ENCODE data around the gene ZMYM3.
"Not testable (repeated sequence)": the region's sequence is repeated elsewhere in the genome, so short reads cannot be mapped to it uniquely, and the experiment has no call there.

The ZMYM3 gene

GRCh38 chrX:71254092-71254963 is at the start of gene ZMYM3:
Gene ZMYM3, minus strand, starts transcription at chrX:71254140. Its CDS starts 885 bp downstream, at chrX:71253255.
- DNase-seq (ENCODE audit: low spot score) = peak; percentile 83

DNA sequence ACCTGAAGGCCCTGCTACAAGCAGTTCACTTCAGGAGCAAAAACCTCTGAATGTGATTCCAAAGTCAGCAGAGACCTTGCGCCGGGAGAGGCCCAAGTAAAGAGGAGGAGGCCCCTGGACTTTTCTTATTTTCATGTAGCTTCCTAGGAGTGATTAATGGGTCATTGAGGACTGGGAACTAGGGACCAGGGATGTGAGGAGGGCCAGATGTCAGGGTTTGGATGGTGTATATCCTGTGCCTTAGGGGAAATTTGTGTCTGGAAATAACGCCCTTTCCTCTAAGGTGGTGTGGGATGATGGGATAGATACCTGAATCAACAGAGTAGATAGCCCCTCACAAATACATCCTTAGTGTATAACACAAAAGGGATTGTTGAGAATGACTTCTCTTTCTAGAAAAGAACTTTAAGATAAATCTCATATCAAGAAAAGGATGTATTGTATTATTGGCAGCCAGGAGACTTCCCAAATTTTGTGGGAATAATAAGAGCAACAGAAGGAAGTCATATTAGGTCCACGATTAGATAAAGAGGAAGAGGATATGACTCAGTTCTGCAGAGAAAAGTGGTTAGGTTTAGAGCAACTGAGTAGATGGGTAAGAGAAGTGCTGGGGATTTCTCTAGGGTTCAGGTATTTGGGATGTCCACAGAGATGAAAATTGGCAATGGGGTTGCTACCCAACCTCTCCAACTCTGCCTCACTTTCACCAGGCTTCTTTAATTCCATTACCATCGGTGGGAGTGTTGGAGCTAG is 48.7 kb upstream of the ZMYM3 start:
- no peak for DNase-seq (ENCODE audit: low spot score)

DNA sequence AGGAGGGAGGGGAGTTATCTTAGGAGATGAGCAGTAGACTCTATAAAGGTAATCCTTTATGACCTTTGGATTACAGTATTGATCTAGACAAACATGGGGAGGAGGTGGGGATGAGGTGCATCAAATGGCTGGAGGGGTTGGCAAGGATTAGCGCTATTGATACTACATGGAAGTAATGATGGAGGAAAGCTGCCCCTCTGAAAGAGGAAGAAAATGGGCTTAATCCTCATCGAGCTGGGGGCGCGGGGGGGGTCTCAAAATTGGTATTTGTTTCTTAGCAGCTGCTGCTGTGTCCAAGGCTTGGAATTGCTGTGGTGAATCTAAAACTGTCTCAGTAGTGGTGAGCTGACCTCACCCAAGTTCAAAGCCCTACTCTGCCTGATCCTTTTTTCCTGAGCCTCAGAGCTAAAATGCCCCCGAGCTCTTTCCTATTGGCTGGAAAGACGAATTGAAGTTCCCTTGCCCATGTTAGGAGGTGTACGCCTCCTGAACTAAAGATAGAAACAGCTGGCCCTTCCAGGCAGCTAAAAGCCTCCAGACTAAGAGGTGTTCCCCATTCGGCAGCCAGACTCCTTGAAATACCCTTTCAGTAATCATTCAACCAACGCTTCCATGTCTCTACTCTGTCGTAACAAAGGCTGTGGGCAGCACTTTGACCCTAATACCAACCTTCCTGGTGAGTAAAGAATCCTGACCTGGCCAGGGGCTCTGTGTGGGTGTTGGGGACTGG is 47.4 kb upstream of the ZMYM3 start, which contains the start of gene ITGB1BP2:
TSS of gene ITGB1BP2 (plus strand) at position 556 of the 730 bp plus-strand sequence. CDS start at position 613, 57 bp downstream.
- no peak for DNase-seq (ENCODE audit: low spot score)

- not testable (repeated sequence) for DNase-seq (ENCODE audit: low spot score)
Observed at GRCh38 chrX:71300495-71300894, 46.6 kb upstream of the ZMYM3 start.

- DNase-seq (ENCODE audit: low spot score) = not testable (repeated sequence)
Observed at GRCh38 chrX:71300064-71300463, 46.1 kb upstream of the ZMYM3 start.

GRCh38 chrX:71298119-71298518 is 44.2 kb upstream of the ZMYM3 start:
- DNase-seq (ENCODE audit: low spot score) = no peak

GRCh38 chrX:71296806-71297205 is 42.9 kb upstream of the ZMYM3 start:
- no peak for DNase-seq (ENCODE audit: low spot score)

DNA sequence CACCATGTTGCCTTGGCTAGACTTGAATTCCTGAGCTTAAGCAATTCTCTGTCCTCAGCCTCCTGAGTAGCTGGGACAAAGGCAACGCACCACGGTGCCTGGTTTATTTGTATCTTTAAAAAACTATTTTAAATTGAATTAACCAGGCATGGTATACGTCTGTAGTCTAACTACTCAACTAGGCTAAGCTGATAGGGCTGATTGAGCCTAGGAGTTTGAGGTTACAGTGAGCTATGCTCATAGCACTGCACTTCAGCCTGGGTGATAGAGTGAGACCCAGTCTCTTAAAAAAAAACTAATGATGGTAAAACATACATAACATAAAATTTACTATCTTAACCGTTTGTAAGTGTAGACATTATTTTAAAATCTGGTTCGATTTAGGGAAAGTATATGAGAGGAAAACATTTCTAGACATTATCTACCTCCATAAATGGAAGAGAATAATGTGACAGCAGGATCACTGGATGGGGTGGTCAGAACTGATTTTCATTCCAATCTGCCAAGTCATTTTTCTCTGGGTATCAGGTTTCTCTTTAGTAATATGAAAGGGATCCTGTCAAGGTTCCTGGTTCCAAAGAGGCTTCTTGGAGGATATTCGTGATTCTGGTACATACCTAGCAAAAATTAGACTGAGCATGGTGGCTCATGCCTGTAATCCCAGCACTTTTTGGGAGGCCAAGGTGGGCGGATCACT is 38.9 kb upstream of the ZMYM3 start:
- DNase-seq (ENCODE audit: low spot score) = no peak

- no peak for DNase-seq (ENCODE audit: low spot score)
Observed at GRCh38 chrX:71291381-71291780, 37.4 kb upstream of the ZMYM3 start.

DNA sequence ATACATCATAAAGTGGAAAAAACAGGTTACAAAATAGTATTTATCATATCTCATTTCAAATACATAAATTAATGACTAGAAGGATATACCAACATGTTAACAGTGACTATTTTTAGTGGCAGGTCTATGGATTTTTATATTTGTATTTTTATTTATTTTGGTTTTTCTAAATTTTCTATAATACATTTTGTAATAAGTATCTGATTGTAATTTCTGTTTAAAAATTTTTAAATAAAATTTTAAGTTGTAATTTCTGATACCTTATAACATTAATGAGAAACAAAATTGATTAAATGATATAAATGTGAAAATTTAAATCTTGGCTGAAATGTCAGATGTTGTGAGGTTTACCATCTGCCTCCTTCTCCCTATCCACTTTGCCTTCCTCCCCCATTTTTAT is 32.0 kb upstream of the ZMYM3 start:
- no peak for DNase-seq (ENCODE audit: low spot score)

GRCh38 chrX:71283403-71284143 is 29.6 kb upstream of the ZMYM3 start, which contains the start of gene NONO:
Gene NONO, plus strand, starts transcription at chrX:71283635. Its CDS starts 7,003 bp downstream, at chrX:71290638.
- DNase-seq (ENCODE audit: low spot score) = peak; percentile 96

DNA sequence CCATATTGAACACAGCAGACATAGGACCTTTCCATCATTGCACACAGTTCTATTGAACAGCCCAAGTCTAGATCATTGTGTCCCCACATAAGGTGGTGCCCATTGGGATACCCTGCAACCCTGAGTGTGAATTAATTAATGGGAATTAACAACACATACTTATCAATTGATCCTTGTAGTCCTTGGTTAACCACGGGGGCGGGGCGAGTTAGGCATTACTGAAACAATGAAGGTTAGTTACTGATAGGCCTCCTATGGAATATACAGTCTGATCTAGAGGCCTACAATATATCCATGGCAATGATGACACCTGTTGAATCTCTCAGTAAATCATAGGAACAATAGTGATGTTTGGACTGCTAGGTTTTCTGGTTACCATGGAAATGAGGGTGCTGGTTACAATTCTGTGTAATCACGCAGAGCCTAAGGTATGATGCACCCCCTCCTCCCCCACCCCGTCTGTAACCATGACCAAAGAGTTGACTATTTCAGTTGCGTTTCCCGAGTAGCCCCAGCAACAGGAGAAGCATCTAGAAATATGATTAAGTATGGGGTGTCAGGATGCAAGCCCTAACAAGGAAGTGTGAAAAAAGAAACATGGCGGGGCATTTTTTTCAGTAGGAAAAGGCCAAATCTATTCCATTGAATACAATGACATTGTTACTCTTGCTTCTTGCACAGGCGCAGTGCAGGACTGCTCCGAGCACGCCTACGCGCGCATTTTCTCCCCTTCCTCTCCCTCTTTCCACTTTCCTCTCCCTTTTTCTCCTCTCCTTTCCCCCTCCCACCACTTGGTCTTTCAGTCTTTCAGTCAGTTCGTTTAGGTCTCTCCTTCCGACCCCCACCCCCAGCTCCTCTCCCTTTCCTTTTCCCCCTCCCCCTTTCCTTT is 28.8 kb upstream of the ZMYM3 start:
- DNase-seq (ENCODE audit: low spot score) = no peak

DNA sequence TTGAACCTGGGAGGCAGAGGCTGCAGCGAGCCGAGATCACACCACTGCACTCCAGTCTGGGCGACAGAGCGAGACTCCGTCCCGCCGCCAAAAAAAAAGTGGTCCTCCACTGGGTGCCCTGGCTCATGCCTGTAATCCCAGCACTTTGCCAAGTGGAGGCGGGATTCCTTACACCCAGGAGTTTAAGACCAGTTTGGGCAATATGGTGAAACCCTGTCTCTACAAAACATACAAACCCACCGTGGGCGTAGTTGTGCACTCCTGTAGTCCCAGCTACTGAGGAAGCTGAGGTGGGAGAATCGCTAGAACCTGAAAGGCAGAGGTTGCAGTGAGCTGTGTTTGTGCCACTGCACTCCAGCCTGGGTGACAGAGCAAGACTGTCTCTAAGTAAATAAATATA is 27.4 kb upstream of the ZMYM3 start:
- not testable (repeated sequence) for DNase-seq (ENCODE audit: low spot score)

- not testable (repeated sequence) for DNase-seq (ENCODE audit: low spot score)
Observed at GRCh38 chrX:71272313-71272712, 18.4 kb upstream of the ZMYM3 start.

GRCh38 chrX:71269801-71270395 is 16.0 kb upstream of the ZMYM3 start:
- DNase-seq (ENCODE audit: low spot score) = no peak

GRCh38 chrX:71268624-71269023 is 14.7 kb upstream of the ZMYM3 start:
- DNase-seq (ENCODE audit: low spot score) = not testable (repeated sequence)

DNA sequence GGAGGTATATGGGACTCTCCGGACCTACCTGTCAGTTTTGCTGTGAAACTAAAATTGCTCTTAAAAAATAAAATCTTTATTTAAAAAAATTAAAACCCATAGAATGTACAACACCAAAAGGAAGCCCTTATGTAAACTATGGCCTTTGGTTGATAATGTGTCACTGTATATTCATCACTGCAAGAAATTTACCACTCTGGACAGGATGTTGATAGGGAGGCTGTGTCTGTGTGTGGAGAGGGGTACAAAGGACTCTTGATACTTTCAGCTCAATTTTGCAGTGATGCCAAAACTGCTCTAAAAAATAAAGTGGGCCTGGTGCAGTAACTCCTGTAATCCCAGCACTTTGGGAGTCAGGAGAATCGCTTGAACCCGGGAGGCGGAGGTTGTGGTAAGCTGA is 2.9 kb upstream of the ZMYM3 start:
- DNase-seq (ENCODE audit: low spot score) = no peak

GRCh38 chrX:71256051-71256450 is 2.1 kb upstream of the ZMYM3 start:
- no peak for DNase-seq (ENCODE audit: low spot score)
